Retina (tissue), 1 donor: ENCODE measurements around the gene NCMAP.
"Not testable (repeated sequence)": the region's sequence is repeated elsewhere in the genome, so short reads cannot be mapped to it uniquely, and the experiment has no call there.

ENCODE experiments used
- DNase-seq: peaks from one replicate; pipeline ENCODE4 v3.0.0-alpha.2; 2016

NCMAP gene

DNA sequence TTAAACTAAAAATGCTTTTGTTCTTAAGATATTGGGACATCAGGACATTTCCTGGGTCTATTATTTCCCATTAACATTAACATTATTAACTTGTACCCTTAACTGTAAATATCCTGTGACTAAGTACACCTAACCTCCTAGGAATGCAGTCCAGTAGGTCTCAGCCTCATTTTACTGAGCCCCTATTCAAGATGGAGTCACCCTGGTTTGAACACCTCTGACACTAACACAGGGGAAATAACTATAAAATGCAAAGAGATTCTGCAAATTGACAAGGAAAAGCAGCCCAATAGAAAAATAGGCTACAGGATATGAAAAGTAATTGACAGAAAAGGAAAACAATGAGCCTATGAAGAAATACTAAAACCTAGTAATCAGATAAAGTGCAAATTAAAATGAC lies 11.6 kb upstream of the NCMAP start:
- no peak for DNase-seq

DNA sequence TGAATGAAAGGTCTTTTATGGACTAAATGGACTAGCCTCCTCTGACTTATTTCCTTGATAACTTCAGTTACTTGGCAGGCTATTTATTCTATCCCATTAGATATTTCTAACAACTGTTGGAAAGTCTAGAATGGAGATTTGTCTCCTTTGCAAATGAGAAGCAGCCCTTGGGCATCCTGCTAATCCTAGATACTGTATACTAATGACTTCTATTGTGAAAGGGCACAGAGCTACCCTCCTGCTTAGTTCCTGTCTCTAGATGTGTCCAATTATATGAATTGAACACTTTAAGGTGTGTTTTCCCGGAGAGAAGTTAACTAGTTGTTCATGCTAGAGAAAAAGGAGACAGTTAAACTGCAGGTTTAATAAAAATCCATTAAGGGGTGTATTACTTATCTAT lies 10.2 kb upstream of the NCMAP start:
- no peak for DNase-seq

- no peak for DNase-seq
Observed at GRCh38 chr1:24547195-24547594, 8.7 kb upstream of the NCMAP start.

DNA sequence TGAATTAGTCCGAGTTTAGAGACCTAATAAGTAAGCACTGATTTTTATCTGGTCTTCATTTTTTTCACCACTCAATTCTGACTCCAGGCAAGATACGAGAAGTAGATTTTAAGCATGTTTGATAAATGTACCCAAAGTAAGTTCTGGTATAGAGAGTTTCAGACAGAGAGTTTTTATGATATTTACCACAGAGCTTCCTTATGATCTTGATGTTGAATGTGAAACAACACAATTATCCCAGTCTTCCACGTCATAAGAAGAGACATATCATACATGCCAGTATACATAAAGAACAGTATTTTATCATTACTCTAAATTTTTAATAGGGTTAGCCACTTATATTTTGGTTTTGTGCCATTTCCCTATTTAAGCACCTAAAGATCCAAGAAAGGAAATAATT lies 7.8 kb upstream of the NCMAP start:
- no peak for DNase-seq

DNA sequence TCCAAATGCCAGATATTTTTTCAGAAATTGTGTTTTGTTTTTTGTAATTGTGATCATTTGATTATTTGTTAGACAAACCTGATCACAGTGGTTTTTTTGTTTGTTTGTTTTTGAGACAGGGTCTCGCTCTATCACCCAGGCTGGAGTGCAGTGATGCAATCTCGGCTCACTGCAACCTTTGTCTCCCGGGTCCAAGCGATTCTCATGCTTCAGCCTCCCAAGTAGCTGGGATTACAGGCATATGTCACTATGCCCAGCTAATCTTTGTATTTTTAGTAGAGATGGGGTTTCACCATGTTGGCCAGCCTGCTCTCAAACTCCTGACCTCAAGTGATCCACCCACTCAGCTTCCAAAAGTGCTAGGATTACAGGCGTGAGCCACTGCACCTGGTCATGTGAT lies 6.7 kb upstream of the NCMAP start:
- DNase-seq = not testable (repeated sequence)

- no peak for DNase-seq
Observed at GRCh38 chr1:24551290-24551959, 4.5 kb upstream of the NCMAP start.

DNA sequence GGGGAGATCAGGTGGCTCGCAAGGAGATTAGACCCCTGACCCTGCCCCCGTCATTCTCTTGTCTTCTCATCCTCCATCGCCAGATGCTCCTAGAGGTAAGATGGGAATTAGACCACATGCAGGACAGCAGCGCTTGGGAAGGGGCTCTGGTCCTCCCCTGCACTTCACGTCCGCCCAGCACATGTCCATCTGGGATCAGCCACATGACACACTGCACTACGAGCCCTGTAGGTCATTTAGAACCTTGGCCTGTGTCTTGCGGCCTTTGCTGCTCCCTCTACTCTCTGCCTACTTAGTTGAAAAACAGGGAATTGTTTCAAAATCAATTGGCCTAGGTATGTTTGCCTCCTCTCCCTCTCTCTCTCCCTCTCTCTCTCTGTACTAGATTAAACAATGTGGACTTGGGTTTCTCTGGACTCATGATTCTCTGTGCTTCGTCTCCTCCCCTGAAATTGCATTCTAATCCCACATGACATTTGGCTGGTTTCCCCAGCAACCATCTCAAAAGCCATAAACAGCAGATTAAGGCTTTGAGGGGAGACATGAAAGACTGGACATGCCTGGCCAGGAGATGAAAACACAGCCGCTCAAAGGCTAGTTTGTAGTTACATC lies 3.8 kb upstream of the NCMAP start:
- peak; percentile 74 for DNase-seq

DNA sequence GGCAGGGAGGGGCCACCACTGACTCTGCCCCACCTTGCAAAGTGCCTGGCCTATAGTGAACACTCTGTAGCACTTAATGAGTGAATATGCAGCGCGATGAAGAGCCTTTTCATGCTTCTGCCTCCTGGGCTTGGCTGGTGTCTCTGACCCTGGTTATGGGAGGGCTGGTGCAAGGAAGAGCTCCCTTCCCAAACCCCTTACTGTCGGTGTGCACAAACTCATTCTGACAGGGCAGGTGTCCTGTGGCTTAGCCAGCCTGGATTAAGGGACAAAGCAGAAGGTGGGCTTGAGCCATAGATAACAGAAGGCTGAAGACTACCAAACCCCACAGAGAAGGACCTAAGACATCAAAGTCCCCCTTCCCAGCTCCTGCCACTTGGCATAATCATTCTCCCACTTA lies 2.0 kb upstream of the NCMAP start:
- DNase-seq = no peak

GRCh38 chr1:24554714-24555113 lies 1.2 kb upstream of the NCMAP start:
- no peak for DNase-seq

GRCh38 chr1:24556414-24556795 lies 518 bp downstream of the NCMAP start:
- no peak for DNase-seq

DNA sequence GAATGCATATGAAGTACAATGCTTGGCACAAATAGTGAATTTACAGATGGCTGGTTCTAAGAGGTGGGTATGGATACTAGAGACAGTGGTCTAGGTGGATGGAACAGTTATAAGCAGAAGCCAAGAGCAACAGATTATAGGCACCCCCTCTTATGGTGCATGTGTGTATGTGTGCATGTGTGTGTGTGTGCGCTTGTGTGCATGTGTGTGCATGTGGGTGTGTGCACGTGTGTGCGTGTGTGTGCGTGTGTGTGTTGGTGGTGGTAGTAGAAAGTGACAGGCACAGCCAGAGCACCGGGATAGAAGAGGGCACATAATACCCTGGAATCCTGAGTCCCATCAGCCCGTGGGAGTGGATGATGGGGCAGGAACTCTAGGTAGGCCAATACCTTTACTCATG lies 1.3 kb downstream of the NCMAP start:
- no peak for DNase-seq

- DNase-seq = no peak
Observed at GRCh38 chr1:24557711-24558131, 1.8 kb downstream of the NCMAP start.

DNA sequence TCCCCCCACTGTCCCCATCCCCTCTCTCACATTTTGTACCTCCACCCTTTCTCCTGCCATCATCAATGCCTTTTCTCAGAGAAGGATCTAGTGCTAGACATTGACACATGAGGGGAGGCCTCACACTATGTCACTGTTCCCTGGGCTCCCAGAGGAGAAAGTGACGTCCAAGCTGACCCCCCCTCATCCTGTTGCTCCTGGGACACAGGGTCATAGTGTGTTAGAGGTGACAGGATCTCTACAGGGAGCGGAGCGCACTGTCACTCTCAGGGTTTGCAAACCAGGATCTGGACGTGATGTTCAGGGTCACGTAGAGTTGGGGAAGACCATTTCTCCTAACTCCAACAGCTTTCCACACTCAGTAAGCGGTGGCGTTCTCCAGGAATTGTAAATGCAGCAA lies 2.6 kb downstream of the NCMAP start:
- DNase-seq = no peak

DNA sequence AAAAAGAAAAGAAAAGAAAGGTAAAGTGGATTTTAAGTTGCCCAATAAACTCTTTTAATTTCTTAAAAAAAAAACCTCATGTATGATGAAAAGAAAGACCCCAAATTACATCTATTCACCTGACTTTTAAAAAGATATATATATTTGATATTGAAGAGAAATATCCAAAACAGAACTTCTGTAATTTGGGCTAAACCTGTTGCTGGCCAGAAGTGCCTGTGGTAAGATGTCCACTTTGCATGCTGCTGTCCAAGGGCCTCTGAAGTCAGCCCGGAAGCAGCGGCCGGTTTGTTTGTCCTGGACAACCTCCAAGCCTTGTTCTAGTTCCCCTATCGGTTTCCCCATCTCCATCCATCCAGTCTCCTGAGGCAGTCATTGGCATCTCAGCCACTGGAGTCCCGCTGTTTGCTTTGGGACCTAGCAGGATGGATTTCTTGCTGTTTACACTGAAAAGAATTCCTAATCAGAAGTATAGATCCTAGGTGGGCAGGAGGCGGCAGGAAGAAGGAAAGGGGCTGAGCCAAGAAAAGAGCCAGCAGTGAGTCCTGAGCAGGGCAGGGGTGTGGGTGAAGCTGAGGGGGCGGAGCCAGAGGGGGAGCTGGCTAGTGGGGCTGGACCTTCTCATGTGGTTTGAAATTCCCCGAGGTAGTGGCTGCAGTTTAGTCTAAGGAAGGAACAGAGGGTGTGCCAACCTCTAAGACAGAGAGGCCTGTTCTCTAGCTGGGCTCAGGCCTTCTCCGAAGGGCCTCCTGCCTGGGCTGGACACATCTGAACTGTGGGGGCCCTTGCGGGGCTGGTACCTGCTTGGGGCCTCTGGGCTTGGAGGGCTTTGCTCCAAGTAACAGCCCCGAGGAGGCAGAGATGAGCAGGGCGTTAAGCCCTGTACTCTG lies 3.3 kb downstream of the NCMAP start:
- no peak for DNase-seq

DNA sequence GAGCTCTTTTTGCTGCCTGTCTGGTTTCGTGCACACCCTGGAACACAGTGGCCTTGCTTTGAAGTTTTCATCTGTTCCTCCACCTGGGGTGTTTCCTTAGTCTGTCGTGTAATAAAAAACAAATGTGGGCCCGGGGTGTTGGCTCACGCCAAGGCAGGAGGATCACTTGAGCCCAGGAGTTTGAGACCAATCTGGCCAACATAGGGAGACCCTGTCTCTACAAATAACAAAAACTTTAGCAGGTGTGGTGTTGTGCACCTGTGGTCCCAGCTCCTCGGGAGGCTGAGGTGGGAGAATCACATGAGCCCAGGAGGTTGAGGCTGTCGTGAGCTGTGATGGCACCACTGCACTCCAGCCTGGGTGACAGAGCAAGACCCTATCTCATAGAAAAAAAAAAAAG lies 4.5 kb downstream of the NCMAP start:
- no peak for DNase-seq

DNA sequence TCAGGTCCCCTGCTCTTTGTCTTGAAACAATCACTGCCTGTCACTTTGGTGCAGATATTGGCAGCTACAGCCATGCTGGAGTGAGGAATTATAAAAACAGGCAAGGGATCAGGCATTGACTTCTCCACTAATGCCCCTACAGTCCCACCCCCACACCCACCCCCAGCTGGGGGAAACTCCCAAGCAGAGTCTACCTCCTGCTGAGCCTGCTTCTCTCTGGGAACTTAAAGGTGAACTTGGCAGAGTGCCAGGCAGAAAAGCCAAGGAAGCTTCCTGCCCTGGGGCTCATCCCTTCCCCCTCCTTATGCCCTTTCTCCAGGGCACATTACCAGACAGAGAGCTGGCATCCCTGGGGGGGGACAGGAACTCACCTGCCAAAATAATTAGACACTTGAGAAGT lies 6.7 kb downstream of the NCMAP start:
- no peak for DNase-seq

DNA sequence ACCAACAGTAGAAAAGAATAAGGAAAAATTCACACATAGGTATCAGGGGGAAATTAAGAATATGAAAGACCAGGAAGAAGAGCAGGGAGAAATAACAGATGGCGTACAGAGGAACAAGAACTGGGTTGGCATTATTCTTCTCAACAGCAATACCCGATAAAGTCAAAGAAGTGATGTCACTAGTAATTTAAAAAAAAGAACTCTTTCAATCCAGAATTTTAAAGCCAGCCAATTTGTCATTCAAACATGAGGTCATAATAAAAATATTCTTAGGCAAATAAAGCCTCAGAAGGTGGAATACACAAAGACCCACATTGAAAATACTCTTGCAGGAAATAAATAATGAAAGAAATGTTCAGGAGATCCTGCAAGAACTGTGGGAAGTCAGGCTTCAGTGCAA lies 8.8 kb downstream of the NCMAP start:
- no peak for DNase-seq

DNA sequence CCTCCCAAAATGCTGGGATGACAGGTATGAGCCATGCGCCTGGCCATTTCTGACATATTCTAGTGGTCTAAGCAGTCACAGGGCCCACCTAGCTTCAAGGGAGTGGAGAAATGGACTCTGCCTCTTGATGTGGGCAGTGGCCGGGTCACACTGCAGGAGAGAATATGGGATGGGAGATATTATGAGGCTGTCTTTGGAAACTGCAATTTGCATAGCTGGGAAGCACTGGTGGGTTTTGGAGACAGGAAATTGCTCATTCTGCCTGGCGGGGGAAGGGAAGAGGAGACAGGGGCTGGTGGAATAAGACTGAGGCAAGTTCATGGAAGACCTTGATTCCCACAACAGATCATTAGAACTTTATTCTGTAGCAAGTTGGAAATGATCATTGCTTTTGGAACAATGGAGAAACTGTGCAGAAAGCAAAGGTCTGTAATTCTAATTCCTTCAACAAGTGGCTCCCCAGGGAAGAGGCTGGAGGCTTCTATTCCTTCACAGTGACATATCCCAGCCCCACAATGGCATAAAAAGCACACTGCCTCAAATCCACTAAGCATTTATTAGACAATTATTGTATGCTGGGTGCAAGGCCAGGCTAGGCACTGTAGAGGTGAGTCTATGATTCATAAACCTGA lies 10.5 kb downstream of the NCMAP start:
- no peak for DNase-seq

DNA sequence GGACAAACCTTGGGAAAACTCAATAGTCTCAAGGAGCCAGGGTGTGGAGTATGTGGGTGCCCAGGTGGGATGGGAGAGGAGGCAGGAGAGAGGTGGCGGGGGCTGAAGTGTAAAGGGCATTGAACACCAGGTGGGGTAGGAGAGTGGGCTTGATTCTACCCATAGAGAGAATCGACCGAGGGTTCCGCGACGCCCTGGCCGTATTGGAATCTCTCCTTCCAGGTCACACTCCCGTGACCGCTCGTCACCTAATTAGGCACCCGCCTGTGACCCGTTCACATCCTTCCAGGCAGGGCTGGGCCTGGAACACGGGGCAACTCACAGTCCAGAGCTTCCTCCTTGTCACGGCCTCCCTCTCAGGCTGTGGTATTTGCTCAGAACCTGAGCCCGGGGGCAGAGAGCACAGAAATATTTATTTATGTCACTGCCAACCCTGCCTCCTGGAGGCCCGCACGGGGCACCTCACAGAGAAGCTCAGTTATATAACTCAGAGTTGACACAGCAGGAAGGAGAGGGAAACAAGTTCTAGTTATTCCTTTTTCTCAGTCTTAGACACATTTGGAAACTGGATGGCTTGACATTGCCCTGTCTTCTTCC lies 12.0 kb downstream of the NCMAP start:
- no peak for DNase-seq

GRCh38 chr1:24568475-24568874 lies 12.6 kb downstream of the NCMAP start:
- no peak for DNase-seq

- DNase-seq = no peak
Observed at GRCh38 chr1:24570265-24571125, 14.6 kb downstream of the NCMAP start.

DNA sequence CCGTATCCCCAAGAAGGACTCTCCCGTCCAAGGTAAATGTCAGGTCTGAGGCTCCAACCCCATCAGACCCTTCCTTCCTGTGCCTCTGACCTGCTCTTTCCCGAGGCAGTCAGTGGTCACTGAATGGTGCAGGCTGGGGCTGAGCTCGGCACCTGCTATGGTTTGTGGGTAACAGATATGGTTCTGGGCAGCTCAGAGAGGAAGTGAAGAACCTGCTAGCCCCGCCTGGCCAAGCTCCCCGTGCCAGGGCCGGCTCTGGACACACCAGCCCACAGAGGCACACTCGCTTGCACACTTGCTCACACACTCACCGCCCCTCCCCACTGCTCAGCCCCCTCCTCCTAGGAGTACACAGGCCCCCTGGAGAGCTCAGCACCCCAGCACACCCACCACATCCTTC lies 16.4 kb downstream of the NCMAP start:
- DNase-seq = no peak
